AG20443 (cell line): ENCODE measurements around the gene PTPRN2.
"Not testable (repeated sequence)": the region's sequence is repeated elsewhere in the genome, so short reads cannot be mapped to it uniquely, and the experiment has no call there.

ENCODE experiments used
- DNase-seq: peaks from one replicate; pipeline ENCODE4 v3.0.0; 2012; ENCODE audit warnings: low spot score, mixed read lengths

Gene PTPRN2

DNA sequence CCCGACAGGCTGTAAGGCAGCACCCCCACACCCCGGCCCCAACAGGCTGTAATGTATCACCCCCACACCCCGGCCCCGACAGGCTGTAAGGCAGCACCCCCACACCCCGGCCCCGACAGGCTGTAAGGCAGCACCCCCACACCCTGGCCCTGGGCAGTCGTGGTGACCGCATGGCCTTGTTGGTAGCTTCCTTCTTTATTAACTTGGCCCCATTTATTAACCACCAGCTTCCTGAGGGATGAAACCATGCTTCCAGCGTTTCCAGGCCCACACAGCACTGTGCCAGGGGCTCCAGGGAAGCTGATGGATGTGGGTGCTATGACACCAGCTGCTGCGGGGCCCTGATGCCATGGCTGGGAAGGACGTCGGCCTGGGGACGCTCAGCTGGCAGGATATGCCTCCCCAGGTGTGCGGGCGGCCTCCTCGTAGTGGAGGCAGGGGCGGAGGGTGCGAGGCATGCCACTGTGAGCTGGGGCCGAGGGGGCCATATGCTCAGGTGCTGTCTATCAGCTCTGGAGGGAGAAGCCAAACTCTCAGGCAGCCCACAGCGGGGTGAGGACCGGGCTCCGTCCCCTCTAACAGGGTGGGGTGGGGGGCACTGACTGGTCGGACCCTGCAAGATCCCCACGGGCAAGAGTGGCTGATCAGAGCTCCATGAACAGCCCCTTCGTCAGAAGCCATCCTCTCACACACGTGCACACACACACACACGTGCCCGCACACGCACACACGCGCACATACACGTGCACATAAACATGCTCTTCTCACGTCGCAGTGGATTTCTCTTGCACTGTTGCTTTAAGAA is 311.0 kb downstream of the PTPRN2 start:
- DNase-seq, result no peak

DNA sequence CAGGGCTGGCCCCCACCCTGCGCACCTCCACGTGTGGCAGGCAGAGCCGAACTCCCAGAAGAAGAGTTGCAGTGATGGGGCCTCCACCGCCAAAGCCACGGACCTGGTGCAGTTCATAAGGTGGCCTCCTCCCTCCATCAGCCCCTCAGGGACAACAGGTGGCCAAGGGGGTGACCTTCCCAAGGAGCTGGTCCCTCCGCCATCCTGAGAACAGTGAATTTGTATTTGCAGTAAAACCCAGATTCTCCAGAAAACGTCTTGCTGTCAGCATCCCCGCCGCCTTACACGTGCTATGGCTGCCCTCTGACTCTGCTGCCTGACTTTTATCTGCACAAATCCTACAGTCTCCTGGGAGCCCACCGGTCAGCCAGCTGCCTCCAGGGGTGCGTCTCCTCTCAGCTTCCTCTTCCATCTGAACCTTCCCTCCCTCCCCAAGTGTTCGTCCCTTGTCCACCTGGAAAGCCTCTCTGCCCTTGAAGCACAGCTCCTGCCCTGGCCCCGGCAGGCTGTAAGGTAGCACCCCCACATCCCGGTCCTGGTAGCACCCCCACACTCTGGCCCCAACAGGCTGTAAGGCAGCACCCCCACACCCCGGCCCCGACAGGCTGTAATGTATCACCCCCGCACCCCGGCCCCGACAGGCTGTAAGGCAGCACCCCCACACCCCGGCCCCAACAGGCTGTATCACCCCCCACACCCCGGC is 311.8 kb downstream of the PTPRN2 start:
- DNase-seq, result no peak

DNA sequence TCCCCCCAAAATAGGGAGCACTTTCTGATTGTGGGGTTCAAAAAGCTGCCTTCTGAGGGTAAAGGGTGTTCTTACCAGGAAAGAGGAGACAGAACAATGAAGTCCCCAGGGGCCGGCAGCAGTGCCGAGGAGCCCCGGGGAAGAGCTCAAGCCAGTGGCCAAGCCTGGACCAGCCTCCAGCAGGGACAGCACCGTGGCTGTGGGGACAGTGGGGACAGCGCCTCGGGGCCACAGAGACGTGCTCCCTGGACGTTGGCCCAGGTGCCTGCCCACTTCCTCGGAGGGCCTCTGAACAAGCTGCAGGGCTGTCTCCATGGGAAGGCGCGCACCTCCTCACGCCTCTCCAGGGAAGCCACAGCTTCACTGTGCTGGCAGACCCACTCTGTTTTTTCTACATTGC is 312.6 kb downstream of the PTPRN2 start:
- no peak for DNase-seq

DNA sequence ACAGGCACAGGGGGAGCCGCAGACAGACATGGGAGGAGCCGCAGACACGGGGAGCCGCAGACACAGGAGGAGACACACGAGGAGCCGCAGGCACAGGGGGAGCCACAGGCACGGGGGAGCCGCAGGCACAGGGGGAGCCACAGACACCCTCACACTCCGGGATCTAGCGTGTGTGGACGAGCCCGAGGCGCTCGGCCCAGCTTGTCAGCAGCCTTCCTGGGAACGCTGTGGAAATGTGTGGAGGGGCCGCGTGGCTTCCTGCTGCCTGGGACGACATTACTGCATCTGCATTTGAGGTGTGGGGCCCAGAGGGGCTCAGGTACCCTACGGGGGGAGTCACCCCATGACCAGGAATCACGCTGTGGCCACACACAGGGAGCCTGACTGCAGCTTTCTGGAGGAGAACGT is 313.2 kb downstream of the PTPRN2 start:
- DNase-seq, result no peak

DNA sequence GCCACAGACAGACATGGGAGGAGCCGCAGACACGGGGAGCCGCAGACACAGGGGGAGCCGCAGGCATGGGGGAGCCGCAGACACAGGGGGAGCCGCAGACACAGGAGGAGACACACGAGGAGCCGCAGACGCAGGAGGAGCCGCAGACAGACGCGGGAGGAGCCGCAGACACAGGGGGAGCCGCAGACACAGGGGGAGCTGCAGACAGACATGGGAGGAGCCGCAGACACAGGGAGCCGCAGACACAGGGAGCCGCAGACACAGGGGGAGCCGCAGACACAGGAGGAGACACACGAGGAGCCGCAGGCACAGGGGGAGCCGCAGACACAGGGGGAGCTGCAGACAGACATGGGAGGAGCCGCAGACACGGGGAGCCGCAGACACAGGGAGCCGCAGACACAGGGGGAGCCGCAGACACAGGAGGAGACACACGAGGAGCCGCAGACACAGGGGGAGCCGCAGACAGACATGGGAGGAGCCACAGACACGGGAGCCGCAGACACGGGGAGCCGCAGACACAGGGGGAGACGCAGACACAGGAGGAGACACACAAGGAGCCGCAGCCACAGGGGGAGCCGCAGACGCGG is 313.8 kb downstream of the PTPRN2 start:
- DNase-seq, result not testable (repeated sequence)

DNA sequence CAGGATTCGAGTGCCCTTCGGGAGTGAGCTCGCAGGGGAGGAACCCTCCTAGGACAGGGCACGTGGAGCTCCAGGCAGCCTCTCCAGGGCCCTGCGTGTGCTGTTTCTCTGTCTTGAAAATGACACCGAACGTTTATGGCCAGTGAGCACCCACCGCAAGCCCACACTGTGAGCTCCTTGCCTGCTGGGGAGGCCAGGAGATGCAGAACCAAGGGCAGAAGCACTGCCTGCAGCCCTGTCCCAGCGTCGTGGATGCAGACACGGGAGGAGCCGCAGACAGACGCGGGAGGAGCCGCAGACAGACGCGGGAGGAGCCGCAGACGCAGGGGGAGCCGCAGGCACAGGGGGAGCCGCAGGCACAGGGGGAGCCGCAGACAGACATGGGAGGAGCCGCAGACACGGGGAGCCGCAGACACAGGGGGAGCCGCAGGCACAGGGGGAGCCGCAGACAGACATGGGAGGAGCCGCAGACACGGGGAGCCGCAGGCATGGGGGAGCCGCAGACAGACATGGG is 314.4 kb downstream of the PTPRN2 start:
- no peak for DNase-seq

DNA sequence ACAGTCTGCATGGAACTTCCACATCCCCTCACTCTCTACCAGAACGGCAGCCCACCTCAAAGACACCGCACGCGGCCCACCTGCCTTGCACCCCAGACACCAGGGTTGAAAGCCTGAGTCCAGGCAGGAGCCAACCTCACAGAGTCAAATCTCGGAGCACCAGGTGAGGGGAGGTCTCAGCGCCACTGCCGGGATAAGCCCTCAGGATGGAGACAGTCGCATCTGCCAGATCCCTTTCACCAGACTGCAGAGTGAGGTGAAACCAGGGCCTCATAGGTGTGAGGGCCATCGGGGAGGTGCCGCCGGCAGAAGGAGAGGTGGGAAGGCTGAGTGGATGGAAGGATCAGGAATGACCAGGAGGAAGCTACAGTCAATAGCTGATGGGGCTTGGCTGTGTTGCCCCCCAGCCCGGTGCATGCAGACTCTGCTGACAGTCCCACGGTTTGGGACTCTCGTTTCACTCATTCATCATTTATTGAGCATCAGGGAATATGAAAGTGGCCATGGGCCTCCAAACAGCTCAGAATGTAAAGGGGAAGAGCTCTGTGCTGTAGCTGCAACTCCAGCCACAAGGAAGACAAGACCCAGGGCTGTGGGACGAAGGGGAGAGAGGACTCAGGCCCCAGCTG is 315.0 kb downstream of the PTPRN2 start:
- no peak for DNase-seq

DNA sequence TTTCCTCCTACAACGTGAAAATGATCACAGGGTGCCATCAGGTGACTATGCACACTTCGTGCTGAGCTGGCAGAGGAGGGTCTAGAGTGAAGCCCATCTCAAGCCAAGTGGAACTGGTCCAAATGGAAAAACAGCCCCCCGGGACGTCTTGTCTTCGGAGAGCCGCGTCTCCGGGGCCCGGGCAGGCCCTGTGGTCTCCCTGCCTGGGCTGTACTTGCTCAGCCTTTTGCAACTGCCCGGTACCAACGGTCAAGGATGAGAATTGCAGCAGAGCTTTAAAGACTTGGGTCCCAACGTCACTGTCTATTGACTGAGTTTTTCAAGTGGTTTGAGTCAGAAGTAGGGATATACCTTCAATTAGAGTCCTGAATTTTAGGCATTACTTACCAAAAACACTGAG is 315.5 kb downstream of the PTPRN2 start:
- no peak for DNase-seq

DNA sequence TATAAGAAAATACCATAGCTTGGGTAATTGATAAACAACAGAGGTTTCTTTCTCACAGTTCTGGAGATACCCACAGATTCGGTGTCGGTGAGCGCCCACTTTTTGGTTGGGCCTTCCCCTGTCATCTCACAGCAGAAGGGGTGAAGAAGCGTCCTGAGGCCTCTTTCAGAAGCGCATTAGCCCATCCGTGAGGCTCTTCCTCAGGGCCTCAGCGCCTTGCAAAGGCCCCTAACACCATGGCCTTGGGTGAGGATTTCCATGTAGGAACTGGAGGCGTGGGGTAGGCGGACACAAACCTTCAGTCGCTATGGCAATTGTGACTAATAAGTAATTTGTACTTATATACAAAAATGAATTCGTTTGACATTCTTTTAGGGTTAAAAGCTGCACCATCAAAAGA is 316.0 kb downstream of the PTPRN2 start:
- no peak for DNase-seq

DNA sequence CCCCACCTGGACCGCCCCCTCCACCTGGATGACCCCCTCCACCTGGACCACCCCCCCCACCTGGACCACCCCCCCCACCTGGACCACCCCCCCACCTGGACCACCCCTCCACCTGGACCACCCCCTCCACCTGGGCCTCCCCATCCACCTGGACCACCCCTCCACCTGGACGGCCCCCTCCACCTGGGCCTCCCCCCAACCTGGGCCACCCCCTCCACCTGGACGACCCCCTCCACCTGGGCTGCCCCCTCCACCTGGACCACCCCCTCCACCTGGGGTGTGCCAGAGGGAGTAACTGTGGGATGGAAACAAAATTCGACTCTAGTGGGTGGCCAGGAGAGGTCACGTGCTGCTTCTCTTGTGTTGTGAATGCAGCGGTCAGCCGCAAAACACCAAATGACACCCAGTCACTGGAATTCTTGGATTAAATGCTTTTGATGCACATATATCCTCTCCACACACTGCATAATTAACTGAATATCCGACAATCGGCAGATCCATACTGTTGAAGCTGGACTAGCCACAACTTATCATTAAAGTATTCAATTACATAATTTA is 316.7 kb downstream of the PTPRN2 start:
- no peak for DNase-seq

DNA sequence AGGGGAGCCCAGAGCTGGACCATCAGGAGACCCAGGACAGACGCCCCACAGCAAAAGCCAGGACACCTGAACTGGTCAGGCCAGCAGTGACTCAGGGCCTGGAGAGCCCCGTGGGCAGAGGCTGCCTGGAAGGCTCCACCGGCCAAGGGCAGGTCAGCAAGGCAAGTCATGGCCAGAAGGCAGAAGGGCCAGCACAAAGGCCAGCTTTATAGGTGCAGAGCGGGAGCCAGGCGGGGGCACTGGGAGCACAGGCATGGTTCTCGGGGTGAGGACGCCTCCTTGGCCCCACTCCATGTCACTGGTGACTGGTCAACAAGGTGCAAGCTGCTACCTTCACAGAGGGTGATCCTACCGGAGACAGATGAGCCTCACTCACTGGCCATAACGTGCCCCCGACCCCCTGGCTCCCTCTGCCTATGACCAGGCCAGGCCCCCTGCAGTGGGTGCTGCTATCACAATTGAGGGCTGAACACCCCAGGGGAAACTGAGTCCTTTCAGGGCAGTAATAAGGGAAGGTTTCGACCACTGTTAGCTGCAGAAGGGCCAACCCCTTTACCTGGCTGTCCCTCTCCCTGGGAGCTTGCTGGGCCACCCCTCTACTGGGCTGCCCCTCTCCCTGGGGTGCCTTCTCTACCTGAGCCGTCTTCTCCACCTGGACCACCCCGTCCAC is 317.4 kb downstream of the PTPRN2 start:
- DNase-seq, result no peak

DNA sequence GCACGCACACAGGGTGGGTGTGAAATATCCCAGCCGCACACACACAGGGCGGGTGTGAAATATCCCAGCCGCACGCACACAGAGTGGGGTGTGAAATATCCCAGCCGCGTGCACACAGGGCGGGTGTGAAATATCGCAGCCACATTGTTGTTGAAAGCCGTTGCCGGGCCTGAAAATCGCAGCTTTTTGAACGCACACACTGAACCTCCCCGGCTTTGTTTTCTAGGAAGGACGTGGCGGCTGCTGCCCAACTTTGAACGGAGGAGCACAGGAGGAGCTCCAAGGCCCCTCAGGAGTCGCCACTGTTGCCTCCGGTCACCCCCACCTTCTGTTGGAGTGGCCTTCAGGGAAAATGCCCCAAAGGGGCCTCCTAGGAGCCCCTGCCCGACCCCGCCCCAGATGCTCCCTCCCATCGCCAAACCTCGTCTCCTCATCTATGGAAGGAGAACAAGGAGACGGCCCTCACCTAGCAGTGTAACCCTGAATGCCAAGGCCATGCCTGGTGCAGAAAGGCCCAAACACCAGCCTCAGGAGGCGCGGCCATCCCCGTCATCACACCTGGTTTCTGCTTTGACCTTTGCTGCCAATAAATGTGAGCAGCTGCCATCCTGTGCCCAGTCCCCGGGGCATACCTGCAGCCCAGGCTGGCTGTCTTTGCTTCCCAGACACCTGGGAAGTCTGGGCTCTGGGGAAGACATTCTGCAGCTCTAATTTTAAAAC is 318.6 kb downstream of the PTPRN2 start:
- DNase-seq, result no peak

DNA sequence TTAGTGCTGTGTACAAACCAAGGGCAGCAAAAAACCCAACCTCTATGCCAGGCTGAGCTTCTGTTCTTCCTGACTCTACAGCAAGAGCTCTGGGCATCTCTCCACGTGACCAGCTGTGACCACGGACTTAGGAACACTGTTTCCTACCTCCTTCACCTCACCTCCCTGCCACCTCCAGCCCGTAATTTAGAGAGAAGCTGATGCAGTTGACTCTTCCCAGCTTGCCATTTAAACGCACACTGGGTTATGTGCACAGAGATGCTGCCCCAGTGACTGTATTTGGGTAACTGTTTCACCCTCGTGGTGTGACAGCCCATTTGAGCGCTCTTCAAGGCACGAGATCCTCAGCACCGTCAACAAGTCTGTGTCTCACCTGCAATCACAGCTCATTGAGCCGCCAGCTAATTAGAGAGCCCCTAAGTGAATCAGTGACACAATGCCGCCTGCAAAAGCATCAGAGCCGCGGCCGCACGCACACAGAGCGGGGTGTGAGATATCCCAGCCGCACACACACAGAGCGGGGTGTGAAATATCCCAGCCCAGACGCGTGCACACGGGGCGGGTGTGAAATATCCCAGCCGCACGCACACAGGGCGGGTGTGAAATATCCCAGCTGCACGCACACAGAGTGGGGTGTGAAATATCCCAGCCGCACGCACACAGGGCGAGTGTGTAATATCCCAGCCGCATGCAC is 319.7 kb downstream of the PTPRN2 start:
- DNase-seq, result no peak

DNA sequence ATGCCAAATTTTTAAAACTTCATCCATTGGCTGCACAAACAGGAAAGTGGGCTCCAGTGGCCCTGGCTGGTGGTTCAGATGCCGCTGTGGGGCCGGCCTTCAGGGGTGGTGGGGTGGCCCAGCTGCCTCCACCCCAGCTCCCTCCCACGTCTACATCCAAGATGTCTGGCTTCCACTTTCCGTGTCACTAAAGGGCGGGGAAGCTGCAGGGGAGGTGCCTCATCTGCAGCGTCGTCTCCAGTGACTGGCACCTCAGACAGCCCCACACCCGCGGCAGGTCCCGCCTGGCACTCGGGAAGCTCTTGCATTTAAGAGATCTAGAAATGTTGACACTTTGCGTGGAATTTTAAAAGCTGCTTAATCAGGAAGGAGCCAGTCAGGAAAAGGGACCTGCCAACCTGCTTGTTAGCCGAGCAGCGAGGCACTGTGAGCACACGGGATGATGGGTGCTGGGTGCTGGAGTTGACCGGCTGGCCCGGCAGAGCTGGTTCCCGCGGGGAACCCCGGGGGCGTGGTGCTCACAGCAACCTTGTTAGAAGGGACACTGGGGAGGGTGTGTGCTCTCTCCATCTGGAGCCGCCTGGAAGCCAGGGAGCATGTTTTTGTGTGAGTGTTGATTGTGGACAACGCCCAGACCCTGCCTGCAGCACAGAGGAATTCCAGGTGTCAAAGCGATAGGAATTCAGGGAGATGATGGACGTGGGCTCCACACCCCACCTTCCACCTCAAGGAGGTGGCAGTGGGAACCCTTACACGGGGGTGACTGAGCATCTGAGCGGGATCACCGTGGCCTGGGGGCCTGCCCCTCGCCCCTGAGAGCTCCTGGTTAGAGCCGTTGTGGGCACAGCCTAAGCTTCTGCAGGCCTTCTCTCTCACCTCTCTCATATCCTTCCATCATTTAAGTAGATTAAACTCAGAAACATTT is 320.5 kb downstream of the PTPRN2 start:
- DNase-seq, result no peak

DNA sequence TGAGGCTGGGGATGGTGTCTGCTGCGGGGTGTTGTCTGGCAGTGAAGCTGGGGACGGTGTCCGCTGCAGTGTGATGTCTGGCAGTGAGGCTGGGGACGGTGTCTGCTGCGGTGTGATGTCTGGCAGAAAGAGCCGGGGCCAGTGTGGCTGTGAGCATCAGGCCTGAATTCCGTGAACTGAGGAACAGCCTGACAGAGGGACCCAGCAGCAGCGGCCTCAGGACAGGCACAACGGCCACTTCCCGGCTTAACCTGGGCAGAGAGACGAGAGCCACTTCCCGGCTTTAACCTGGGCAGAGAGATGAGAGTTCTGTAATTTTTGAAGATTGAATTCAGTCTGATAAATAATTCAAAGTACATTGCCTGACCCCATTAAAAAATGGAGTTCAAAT is 321.2 kb downstream of the PTPRN2 start:
- no peak for DNase-seq

DNA sequence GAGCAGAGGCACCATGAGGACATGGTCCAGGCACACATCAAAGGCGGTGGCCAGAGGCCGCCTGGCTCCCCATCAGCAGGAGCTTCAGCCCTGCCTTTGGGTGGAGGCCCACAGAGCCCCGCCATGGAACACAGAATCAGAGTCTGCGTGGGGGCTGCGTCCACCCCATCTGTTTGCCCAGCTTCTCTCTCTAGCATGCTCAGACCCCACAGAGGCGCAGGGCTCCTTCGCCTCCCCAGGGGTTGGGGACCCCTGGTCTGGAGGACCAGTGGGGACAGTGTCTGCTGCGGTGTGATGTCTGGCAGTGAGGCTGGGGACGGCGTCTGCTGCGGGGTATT is 321.9 kb downstream of the PTPRN2 start:
- no peak for DNase-seq

DNA sequence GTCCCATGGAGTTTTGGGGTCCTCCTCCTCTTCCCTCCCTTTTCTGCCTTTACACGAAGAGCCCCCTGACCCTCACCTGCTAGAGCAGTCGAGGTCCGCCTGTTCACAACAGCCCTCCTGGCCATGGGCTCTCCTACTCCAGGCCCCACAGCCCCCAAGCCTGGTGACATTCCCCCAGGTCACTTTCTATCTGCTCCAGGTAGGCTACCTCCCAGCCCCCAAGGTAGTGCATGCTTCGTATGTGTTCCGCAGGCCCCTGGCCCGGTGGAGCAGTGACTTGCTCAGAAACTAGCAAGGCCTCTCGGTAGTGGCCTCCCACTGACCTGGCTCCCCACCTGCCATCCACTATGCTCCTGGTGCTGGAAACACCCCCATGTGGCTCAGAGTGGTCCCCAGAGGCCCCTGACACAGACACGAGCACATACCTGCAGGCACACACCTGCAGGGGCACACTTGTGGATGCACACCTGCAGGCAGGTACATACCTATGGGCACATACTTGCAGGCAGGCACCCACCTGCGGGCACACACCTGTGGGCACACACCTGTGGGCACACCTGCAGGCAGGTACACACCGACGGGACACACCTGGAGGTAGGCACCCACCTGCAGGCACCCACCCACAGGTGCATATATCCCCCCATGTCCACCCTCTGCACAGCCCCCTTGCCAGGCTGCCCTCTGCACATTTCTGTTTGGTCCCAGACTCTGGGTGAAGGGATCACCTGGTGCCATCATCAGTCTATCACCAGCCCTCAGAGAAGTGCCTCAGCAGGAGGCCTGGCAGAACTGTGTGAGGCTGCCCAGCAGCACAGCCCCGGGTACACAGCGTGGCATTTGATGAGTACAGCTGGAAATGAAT is 322.5 kb downstream of the PTPRN2 start:
- DNase-seq, result no peak

DNA sequence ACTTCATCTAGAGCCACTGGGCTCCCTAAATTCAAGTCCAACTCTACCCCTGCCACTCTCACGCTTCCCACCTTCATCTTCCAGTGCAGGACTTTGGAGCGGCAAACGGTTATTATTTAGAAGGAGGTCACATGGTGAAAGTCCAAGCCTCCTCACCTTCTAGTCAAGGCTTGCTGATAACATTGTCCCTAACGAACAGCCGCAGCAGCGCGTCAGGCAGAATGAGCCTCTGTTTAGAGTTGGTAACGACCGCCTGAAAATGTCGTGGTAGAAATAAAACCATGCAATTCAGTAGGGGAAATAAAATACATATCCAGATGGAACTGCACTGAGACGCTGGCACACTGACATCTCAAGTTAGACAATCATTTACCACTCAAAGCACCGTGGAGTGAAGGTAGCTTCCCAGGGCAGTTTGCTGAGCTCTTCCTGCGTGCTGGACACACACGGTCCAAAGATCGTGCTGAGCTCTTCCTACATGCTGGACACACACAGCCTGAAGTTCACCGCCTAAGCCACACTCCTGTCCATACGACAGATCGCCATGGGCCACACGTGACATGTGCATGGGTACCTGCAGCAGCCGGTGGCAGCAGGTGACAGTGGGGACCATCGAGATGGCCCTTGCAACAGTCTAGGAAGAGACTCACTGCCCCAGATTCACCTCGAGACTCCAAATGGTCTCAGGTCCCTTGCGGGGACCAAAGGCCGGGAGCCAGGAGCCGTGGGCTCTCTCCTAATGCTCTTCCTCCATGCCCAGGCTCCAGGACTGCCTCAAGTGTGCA is 323.5 kb downstream of the PTPRN2 start:
- no peak for DNase-seq
